LNCaP clone FGC (cell line): ENCODE data around the gene CYTH1.

Experiments
- DNase-seq: peaks from one replicate; pipeline ENCODE4 v3.0.0-alpha.2; 2011; ENCODE audit warnings: low read depth
- H3K4me3 ChIP-seq: 2 replicates; pipeline ENCODE4 v1.5.1; 2011; ENCODE audit warnings: mild to moderate bottlenecking, low read depth, low read length, control low read depth
- TF ChIP-seq, protein P1 (sequence below): IDR thresholded peaks from 2 replicates; pipeline ENCODE4 v1.5.1; 2012; ENCODE audit warnings: mild to moderate bottlenecking; ENCODE audit not compliant: control insufficient read depth, insufficient read depth; ENCODE audit errors: extremely low read depth

Gene CYTH1

DNA sequence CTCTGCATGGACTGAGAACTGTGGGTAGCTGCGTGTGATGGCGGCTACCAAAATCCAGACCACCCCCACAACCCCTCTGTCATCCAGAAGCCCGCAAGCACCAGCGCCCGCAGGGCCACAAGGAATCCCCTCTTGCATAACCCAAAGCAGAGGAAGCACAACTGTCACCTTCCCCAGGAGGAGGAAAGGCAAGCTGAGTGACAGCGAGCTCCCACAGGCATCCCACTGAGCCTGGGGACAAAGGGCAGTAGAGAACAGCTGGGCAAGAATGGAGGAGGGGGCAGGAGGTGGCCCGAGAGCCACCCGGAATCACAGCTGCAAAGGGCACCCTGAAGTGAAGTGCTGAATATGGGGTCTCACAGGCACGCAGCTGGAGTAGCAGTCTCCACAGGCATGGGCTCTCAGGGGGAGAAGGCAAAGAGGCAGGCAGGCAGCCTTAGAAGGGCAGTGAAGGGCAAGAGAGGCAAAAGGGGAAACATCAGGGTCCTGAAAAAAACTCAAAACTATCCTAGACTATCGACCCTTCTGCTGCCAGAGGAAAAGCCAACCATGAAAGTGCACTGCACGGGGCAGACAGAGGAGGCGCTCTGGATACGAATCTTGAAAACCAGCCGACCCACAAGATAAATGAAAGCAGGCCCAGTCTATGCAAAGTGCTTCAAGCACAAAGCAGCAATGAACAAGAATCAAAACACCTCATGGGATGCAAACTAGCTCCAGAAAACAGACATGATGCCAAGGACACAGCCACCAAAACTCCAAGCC, 41.4 kb upstream of the CYTH1 start:
- DNase-seq: no peak
- H3K4me3 ChIP-seq: no peak overlapping the region
- TF ChIP-seq, protein P1, sequence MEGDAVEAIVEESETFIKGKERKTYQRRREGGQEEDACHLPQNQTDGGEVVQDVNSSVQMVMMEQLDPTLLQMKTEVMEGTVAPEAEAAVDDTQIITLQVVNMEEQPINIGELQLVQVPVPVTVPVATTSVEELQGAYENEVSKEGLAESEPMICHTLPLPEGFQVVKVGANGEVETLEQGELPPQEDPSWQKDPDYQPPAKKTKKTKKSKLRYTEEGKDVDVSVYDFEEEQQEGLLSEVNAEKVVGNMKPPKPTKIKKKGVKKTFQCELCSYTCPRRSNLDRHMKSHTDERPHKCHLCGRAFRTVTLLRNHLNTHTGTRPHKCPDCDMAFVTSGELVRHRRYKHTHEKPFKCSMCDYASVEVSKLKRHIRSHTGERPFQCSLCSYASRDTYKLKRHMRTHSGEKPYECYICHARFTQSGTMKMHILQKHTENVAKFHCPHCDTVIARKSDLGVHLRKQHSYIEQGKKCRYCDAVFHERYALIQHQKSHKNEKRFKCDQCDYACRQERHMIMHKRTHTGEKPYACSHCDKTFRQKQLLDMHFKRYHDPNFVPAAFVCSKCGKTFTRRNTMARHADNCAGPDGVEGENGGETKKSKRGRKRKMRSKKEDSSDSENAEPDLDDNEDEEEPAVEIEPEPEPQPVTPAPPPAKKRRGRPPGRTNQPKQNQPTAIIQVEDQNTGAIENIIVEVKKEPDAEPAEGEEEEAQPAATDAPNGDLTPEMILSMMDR: peak; percentile 11; the same call in 1 of the 2 replicates

DNA sequence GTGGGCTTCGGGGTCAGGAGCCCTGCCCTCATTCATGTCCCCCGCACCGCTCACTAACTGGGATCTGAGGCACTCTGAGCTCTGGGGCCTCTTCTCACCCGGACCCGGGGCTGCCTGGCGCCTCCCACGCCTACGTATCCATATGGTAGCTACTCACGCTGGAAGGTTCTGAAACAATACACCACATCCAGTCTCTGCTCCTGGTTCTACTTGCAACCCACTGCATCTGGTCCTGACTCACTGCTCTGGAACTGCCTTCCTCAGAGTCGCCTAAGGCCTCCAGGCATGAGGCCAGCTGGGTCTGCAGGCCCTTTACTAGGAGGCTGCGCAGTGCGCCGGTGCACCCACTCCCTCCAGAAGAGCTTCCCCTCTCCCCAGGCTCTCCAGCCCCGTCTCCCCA, 40.5 kb upstream of the CYTH1 start:
- no peak overlapping the region for H3K4me3 ChIP-seq
- TF ChIP-seq, protein P1: no peak
- DNase-seq: no peak

DNA sequence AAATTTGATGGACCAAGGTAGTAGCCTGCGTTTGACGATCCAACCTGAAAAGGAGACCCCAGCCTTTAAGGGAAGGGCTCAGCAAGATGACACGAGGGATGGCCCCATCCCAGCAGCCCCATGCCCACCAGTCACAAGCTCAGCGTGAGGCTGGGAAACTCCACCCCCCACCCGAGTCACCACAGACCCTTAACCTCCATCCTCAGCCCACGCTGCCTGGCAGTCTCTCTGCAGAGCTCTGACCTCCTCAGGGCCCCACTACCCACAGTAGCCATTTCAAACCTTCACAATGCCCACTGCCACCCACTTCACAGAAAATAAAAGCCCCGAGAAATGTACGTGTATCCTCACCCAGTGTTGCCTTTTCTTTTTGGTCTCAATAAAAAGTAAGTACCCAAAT, 39.9 kb upstream of the CYTH1 start:
- DNase-seq: no peak
- H3K4me3 ChIP-seq: no peak overlapping the region
- TF ChIP-seq, protein P1: no peak

DNA sequence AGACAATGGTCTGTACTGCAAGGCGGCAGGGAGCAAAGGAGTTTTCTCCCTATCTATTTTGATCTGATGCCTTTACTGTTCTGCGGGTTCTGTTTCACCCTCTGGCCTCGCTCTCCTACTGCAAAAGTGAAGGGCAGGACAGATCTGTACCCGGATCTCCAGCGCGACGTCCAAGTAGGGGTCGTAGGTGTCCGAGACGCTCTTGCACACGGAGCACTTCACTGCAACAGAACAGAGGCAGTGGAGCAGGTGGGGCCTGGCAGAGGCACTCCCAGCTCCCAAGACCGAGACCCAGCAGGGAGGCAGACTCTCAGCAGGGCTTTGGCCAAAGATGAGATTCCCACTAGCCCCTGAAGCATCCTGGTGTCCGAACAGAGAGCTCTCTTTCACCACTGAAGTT, 38.8 kb upstream of the CYTH1 start:
- DNase-seq: no peak
- H3K4me3 ChIP-seq: no peak overlapping the region
- TF ChIP-seq, protein P1: no peak

DNA sequence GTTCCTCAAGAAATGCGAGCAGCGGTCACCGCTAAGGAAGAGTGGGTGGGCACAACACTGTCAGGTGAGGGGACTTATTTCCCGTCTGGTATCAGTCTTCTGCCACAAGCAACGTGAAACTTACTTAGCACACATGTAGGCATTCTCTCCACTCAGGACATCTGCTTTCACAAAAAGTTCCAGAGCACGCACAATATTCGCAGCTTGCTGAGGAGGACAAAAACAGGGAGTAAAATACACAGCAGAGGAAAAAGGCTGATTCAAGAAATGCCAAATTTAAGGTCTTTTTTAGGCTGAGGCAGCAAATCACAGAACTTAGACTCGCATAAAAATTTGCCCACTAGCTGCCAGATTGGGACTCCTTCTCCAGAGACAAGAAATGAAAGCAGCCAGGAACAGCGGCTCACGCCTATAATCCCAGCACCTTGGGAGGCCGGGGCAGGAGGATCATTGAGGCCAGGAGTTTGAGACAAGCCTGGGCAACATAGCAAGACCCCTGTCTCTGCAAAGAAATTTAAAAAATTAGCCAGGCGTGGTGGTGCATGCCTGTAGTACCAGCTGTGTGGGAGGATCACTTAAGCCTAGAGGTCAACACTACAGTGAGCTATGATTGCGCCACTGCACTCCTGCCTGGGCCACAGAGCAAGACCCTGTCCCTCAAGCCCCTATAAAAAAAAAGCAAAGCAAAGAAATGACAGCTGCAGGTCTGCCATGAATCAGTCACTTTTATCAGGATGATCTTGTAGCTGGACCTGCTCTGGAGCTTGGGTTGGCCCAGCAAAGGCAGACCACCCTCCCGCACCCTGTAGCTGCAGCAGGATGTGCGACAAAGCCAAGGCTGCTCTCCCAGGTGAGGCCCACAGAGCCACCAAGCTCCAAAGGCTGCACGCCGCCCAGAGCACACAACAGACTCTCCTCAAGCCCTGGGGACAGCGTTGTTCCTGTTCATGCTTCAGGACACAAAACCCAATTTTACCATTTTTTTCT, 38.0 kb upstream of the CYTH1 start:
- DNase-seq: no peak
- TF ChIP-seq, protein P1: no peak
- H3K4me3 ChIP-seq: no peak overlapping the region

DNA sequence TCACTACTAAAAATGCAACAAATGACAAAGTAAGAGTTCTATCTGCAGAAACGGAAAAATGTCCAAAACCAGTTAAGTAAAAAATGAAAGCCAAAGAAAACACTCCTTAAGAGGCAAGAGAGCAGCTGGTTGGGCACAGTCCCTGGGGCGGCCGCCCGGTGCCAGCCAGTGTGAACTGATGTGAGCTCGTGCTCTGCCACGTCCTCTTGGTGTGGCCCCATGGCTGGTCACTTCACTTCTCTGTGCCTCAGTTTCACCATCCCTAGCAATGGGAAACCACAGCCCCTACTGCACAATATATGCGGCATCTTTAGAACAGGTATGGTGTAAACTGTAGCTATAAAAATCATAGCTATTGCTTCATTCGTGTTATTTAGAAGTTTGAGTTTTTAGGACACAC, 37.3 kb upstream of the CYTH1 start:
- DNase-seq: no peak
- no peak overlapping the region for H3K4me3 ChIP-seq

More for the DNA sequence above, 37.3 kb upstream of the CYTH1 start:
- TF ChIP-seq, protein P1: no peak
